OCI-LY1 (cell line): Measurements from ENCODE around the gene EPB41L2.

Experiments
- CTCF ChIP-seq: fragments of 200-600 bp; sonication (generic), shearing (Covaris generic); IDR thresholded peaks from 2 replicates; pipeline ENCODE4 v1.5.1; 2017; ENCODE audit warnings: mild to moderate bottlenecking, antibody characterized with exemption, low read length, moderate library complexity, mixed read lengths
- EZH2 ChIP-seq: fragments of 200-600 bp; sonication (generic), shearing (Covaris generic); IDR thresholded peaks from 2 replicates; pipeline ENCODE4 v1.8.0; 2017; ENCODE audit warnings: borderline replicate concordance, mixed run types, mild to moderate bottlenecking, antibody characterized with exemption, low read length, moderate library complexity, mixed read lengths

DNA sequence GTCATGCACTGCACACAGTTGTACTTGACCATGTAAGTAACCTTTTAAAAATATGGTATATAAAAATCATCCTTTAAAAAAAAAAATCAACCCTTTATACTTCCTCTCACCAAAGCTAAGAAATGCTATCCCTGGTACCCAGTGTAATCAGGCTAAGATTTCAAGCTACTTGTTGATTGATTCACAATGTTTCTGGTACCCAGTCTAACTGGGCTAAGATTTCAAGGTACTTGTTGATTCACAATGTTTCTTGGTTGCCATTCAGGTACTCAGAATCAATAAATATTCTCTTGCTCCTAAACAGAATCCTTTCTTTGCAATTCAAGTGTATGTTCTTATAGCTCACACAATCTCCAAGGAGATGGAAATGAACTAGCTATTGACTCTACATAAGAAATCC, 159.4 kb downstream of the EPB41L2 start:
- TF ChIP-seq CTCF (no peak), EZH2 (no peak)
